Measurements from ENCODE around the gene ERRFI1. TPM values are rescaled to one million over a fixed set of nuclear protein-coding genes. Genes with fewer than 3 reads are reported as not detected.

Gene ERRFI1
- total RNA-seq, 4 donors from 2014 or later: 184 to 310 (median 254) TPM

GRCh38 chr1:8062861-8063260 lies 36.8 kb upstream of the ERRFI1 start:
- TF ChIP-seq, protein P1, sequence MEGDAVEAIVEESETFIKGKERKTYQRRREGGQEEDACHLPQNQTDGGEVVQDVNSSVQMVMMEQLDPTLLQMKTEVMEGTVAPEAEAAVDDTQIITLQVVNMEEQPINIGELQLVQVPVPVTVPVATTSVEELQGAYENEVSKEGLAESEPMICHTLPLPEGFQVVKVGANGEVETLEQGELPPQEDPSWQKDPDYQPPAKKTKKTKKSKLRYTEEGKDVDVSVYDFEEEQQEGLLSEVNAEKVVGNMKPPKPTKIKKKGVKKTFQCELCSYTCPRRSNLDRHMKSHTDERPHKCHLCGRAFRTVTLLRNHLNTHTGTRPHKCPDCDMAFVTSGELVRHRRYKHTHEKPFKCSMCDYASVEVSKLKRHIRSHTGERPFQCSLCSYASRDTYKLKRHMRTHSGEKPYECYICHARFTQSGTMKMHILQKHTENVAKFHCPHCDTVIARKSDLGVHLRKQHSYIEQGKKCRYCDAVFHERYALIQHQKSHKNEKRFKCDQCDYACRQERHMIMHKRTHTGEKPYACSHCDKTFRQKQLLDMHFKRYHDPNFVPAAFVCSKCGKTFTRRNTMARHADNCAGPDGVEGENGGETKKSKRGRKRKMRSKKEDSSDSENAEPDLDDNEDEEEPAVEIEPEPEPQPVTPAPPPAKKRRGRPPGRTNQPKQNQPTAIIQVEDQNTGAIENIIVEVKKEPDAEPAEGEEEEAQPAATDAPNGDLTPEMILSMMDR (IDR thresholded peaks at IDR 0.05; ENCODE audit: low read depth): no peak

- TF ChIP-seq, protein P1 (IDR thresholded peaks at IDR 0.05; ENCODE audit: low read depth): no peak
These were observed 35.7 kb upstream of the ERRFI1 start for GRCh38 chr1:8061673-8062386.

DNA sequence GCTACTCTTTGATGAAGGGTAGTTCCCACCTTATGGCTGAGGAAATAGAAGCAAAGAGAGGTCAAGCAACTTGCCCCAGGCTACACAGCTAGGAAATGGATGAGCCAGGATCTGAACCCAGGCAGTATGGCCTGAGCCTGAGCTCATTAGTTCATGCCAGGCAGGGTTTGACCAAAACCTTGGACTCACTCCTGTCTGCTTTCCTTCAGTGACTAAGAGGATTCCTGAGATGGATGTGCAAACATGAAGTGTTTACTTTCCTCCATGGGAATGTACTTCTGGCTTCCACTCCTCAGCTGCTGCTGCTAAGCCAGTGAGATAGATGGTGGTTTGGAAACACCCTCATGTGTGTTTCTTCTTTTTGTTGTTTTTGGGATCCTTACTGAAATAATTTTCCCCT lies 35.1 kb upstream of the ERRFI1 start:
- TF ChIP-seq, protein P1 (IDR thresholded peaks at IDR 0.05; ENCODE audit: low read depth): no peak

GRCh38 chr1:8059161-8059622 lies 33.1 kb upstream of the ERRFI1 start:
- TF ChIP-seq, protein P1 (IDR thresholded peaks at IDR 0.05; ENCODE audit: low read depth): no peak

- TF ChIP-seq, protein P1 (IDR thresholded peaks at IDR 0.05; ENCODE audit: low read depth): no peak
These were observed 29.9 kb upstream of the ERRFI1 start for GRCh38 chr1:8055973-8056372.

DNA sequence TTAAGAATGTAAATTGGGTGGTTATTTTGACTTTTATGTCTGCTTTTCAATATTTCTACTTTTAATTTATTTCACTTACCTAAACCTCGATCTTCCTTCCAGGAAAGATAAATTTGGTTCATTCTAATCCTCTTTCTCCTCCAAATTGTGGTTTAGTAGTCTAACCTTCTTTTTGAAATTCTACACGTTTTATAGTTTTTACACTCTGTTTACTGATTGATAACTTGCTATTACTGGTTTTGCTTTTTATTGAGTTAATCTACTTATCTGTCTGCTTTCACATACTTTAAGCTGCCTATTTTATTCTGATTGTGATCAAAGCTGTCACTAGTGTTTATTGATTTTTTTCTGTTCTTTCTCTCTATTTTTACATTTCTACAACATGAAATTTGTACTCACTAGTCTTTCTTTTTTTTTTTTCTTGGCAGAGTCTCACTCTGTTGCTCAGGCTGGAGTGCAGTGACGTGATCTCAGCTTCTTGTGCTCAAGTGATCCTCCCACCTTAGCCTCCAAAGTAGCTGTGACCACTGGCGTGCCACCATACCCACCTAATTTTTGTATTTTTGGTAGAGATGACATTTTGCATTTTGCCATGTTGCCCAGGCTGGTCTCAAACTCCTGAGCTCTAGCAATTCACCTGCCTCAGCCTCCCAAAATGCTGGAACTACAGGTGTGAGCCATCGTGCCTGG lies 27.9 kb upstream of the ERRFI1 start:
- TF ChIP-seq, protein P1 (IDR thresholded peaks at IDR 0.05; ENCODE audit: low read depth): no peak

GRCh38 chr1:8051650-8052049 lies 25.5 kb upstream of the ERRFI1 start:
- TF ChIP-seq, protein P1 (IDR thresholded peaks at IDR 0.05; ENCODE audit: low read depth): no peak

Measured in subcutaneous adipose tissue (tissue), 4 donors.